HG03565 (cell line): ENCODE results near the gene PLA2G4D.
"Not testable (repeated sequence)": the region's sequence is repeated elsewhere in the genome, so short reads cannot be mapped to it uniquely, and the experiment has no call there.

Experiments
- ATAC-seq: cut with Tn5 transposase; IDR thresholded peaks from one replicate; pipeline ENCODE4 v1.9.1; 2021; ENCODE audit warnings: mild to moderate bottlenecking, moderate library complexity; ENCODE audit not compliant: unreplicated experiment

Gene PLA2G4D

DNA sequence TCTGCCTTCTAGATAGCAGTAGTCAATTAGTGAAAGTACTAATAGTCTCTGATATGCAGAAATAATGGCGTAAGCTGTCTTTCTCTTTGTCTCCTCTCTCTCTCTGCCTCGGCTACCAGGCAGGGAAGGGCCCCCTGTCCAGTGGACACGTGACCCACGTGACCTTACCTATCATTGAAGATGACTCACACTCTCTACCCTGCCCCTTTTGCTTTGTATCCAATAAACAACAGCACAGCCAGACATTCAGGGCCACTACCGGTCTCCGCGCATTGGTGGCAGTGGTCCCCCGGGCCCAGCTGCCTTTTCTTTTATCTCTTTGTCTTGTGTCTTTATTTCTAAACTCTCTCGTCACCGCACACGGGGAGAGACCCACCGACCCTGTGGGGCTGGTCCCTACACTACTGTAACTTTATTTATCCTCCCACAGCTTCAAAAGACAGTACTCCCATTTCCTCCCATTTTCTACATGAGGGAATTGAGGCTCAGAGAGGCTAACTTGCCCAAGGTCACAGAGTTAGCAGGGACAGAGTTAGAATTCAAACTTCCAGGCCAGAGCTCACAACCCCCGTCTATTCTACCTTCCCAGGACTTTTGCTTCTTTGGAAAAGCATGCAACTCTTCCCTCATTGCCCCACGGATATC, 2.5 kb downstream of the PLA2G4D start:
- not testable (repeated sequence) for ATAC-seq

GRCh38 chr15:42090781-42091180, 3.6 kb downstream of the PLA2G4D start:
- no peak for ATAC-seq

DNA sequence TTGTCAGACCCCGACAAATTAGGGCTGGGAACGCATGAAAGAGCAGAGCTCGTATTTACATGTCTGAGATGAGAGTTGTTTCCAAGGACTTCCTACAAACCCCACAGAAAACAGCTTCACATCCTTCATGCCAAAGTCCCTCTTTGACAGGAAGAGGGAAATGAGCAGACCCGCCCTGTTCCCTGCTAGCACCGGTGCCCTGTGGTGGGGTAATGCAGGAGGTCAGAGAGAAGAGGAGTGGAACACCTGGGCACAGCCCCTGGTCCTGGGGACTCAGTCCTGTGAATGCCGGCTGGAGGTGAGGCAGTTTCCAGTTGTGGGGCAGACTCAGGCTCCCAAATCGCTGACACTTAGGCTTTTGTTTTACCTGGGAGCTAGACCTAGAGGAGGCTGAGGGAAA, 4.0 kb downstream of the PLA2G4D start:
- no peak for ATAC-seq

DNA sequence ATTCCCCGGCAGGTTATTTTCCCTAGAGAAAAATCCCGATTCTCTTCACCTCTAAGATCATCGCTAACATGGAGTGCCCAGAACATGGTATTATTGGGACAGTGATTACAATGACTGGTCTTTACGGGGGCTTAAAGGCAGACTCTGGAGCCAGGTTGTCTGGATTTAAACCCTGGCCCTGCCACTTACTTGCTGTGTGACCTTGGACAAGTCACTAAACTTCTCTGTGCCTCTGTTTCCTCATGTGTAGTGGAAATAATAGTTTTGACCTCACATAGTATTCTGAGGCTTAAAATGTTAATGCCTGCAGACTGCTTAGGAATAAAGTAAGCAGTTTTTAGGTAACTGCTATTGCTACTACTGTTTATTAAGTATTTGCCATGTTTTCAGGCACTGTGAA, 4.4 kb downstream of the PLA2G4D start:
- no peak for ATAC-seq

- ATAC-seq, result no peak
These were observed 5.3 kb downstream of the PLA2G4D start for GRCh38 chr15:42088801-42089640.

GRCh38 chr15:42087926-42088800, 6.2 kb downstream of the PLA2G4D start:
- no peak for ATAC-seq

GRCh38 chr15:42087460-42087859, 6.9 kb downstream of the PLA2G4D start:
- ATAC-seq, result no peak

GRCh38 chr15:42085721-42086120, 8.6 kb downstream of the PLA2G4D start:
- no peak for ATAC-seq

DNA sequence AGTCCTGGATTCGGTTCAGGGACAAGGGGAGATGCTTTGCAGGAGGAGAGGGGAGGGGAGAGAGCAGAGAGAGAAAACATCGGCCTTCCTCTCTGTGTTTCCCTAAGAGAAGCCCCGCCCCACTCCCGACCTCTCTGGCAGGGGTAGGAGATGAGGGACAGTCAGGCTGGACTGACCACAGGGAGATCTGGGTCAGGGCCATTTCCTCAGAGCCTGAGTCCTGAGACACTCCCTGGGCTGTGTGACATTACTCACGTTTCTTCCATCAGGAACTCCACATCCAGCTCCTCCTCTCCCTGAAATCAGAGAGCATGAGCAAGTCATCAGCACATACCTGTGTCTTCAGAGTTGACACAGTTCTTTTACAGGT, 9.1 kb downstream of the PLA2G4D start:
- no peak for ATAC-seq

- no peak for ATAC-seq
These were observed 9.7 kb downstream of the PLA2G4D start for GRCh38 chr15:42084465-42085235.

DNA sequence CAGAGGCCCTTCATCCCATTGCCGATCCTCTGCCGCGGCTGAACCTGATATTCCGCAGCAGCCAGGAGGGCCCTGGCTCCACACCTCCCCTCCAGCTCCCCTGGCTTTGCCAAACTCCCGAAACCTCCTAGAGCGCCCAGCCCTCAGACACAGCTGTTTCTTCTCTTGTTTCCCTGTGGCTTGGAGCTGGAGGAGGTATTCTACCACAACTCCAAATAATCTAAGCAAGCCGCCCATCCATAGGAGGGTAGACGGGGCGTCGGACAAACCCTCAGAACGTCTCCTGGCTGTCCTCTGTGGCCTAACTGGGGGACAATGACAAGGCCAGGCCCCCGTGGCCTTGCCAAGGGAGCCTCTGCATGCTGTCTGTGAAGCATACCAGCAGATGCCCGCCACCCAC, 10.4 kb downstream of the PLA2G4D start:
- ATAC-seq, result no peak

- no peak for ATAC-seq
These were observed 10.8 kb downstream of the PLA2G4D start for GRCh38 chr15:42083605-42083908.

DNA sequence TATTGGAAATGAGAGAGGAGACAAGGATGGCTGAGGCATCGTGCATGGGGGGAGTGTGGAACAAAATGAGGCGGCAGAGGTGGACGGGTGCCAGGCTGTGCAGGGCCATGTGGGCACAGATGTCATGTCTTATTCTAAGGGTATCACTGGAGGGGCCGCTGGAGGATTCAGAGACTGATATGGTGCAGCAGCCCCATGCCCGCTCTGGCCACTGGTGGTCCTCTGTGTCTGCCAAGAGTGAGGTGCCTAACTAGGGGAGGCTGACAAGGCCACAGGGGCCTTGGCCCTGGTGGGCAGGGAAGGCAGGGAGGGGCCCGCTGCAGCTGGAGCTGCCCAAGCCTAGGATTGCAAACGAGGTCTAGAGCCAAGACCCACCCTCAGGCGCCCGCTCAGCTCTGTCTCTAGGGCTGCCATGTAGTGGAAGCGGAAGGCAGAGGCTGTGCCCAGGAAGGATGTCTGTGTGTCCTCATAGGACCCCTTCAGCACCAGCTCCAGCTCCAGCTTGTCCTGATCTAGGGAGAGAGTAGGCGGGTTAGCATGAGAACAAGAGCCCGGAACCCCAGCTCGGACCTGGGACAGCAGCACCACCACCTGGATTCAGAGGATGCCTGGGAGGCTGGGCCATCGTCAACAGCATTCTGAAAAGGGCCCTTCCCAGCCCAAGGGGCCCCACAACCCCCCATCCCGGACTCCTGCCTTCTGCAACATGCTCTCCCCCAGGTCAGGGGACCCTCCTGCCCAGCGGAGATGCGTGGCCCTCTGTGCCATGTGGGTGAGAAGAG, 11.3 kb downstream of the PLA2G4D start:
- no peak for ATAC-seq

DNA sequence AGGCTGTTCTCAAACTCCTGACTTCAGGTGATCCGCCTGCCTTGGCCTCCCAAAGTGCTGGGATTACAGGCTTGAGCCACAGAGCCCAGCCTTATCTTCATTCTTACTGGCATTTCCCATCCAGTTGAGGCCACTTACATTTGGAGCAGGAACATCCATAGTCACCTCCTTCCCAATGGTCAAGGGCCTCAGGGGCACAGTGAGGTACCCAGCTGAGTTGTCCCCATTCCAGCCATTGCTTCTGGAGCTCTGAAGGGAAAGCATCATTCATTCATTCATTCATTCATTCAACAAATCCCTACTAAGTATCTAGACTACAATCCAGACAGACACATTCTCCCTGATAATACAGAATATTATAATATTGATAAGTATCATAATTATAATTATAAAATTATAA, 12.2 kb downstream of the PLA2G4D start:
- ATAC-seq, result no peak

DNA sequence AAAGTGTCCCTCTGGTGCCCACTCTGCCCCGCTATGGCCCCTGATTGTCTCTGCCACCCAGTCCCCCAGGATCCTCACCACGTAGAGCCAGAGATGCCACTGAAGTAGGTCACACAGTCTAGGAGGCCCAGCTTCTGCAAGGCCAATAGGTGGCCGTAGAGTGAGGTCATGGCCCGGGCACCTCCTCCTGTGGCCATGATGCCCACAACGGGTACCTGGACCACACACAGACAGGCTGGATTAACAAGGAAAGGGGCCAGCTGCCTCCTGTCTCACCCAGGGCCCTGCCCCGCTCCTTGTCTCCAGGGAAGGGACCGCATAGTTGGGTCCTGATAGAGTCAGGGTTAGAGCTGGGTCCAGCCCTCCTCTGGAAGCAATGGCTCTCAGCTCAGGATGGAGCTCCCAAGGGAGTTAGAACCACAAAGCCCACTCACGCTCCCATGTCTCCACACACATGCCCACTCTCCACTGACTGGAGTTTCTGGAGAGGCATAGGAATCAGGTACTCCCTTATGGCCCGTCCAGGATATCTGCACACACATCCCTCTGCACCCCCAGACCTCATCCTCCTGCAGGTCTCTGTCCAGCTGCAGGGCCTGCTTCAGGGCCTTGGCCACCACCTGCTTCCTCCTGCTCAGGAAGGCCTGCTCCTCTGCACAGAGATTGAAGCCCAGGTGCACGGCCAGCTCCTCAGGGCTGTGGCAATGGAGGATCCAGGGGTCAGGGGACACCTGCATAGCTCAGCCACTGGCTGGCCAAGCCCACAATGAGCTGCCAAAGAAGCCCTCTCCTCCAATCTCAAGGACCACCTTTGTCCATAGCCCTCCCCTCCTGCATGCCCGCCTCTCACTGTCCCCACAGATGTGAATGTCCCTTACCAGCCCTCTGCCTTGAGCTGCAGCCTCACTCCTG, 13.2 kb downstream of the PLA2G4D start:
- ATAC-seq, result no peak

DNA sequence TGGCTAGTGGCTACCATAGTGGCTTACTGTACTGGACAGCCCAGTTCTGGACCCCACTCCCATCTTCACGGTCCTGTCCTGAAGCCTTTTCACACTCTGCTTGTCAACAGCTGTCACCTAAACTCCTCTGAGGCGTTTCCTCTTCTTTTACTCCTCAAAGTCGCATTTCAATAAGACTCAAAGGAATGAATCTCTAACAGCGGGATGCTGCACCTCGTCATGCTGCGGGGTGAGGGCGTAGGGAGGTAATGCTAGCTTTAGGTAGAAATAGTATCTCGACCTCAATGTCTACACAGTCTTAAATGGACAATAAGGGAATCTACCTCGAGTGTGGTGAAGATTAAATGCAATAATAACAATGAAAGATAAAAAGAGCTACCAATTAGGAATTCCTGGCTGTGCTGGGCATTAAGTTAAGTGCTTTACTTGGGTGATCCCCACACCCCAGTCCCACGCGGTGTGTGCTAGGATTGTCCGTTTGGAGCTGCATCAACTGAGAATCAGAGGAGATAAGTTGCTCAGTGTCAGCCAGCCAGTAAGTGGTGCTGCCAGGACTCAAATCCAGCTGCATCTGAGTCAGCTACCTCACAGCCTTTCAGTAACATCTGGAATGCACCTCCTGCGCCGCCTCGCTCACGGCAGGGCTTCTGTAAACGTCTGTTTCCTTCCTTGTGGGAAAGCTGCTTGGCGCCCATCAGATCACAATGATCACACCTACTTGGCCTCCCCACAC, 14.0 kb downstream of the PLA2G4D start:
- ATAC-seq, result no peak

- no peak for ATAC-seq
These were observed 14.9 kb downstream of the PLA2G4D start for GRCh38 chr15:42079401-42079908.

- ATAC-seq, result no peak
These were observed 15.5 kb downstream of the PLA2G4D start for GRCh38 chr15:42078903-42079302.
